H1 (cell line): Measurements from ENCODE around the gene CNDP1. TPM values are rescaled to one million over a fixed set of nuclear protein-coding genes. Genes with fewer than 3 reads are reported as not detected.

Source experiments
- CTCF ChIA-PET: fragments of 300-600 bp; sonication (Branson Sonifier 250); formaldehyde crosslinking; loops from one replicate; lab custom pipeline; 2021; ENCODE audit not compliant: partially characterized antibody; lab: Charles Lee
- POLR2A ChIA-PET: fragments of 300-600 bp; sonication (Branson Sonifier 250); formaldehyde crosslinking; loops from one replicate; lab custom pipeline; 2021; ENCODE audit warnings: inconsistent platforms; ENCODE audit not compliant: partially characterized antibody; lab: Charles Lee
- DNase-seq, 2 experiments: peaks; one replicate each; pipeline versions ENCODE4 v3.0.0 to v3.0.0-alpha.2; 2010 to 2022; ENCODE audit warnings: low spot score in 2 of 2, low read depth in 1 of 2, mixed read lengths in 1 of 2
- FAIRE-seq: peaks from 2 replicates; lab custom pipeline; 2011; peaks lifted over from hg19 to GRCh38; lab: Jason Lieb, UNC
- H2AFZ ChIP-seq: 2 replicates; pipeline ENCODE4 v1.8.1; 2012; ENCODE audit warnings: low read length, inconsistent platforms
- H2AK5ac ChIP-seq: 2 replicates; pipeline ENCODE4 v1.6.1; 2013; ENCODE audit warnings: low read depth, low read length
- H2BK120ac ChIP-seq: replicated peaks from 2 replicates; pipeline ENCODE3; 2013; ENCODE audit warnings: low read depth, low read length, inconsistent platforms
- H2BK12ac ChIP-seq: 2 replicates; pipeline ENCODE4 v1.6.1; 2013; ENCODE audit warnings: low read depth, low read length
- H2BK15ac ChIP-seq: 2 replicates; pipeline ENCODE4 v1.6.1; 2013; ENCODE audit warnings: low read length
- H2BK20ac ChIP-seq: 2 replicates; pipeline ENCODE4 v1.6.1; 2013; ENCODE audit warnings: low read length
- H2BK5ac ChIP-seq: 2 replicates; pipeline ENCODE4 v1.6.1; 2013; ENCODE audit warnings: low read depth, low read length
- H3K14ac ChIP-seq: 2 replicates; pipeline ENCODE4 v1.6.1; 2013; ENCODE audit warnings: inconsistent platforms; ENCODE audit not compliant: insufficient read length
- H3K18ac ChIP-seq: 2 replicates; pipeline ENCODE4 v1.6.1; 2013; ENCODE audit warnings: low read length; ENCODE audit errors: extremely low read depth
- H3K23ac ChIP-seq: 2 replicates; pipeline ENCODE4 v1.6.1; 2013; ENCODE audit warnings: inconsistent platforms; ENCODE audit not compliant: insufficient read length
- H3K23me2 ChIP-seq: 2 replicates; pipeline ENCODE4 v1.6.1; 2013; ENCODE audit warnings: low read depth, low read length
- H3K27ac ChIP-seq: 2 replicates; pipeline ENCODE4 v1.6.1; 2011; ENCODE audit warnings: low read depth, low read length, inconsistent platforms
- H3K27me3 ChIP-seq, 4 experiments: replicated peaks in 1 of 4; 1 replicate in 1 of 4; 2 replicates in 3 of 4; pipeline versions ENCODE4 v1.6.1 to v1.8.1; 2011 to 2013; ENCODE audit warnings: low read length in 3 of 4, mild to moderate bottlenecking in 3 of 4, inconsistent platforms in 2 of 4, mixed read lengths in 2 of 4, moderate library complexity in 1 of 4; ENCODE audit not compliant: control insufficient read depth in 3 of 4, insufficient read depth in 3 of 4; ENCODE audit errors: extremely low read depth in 1 of 4
- H3K36me3 ChIP-seq, 4 experiments: 2 replicates each; pipeline versions ENCODE4 v1.6.1 to v1.8.1; 2011 to 2013; ENCODE audit warnings: mild to moderate bottlenecking in 4 of 4, low read length in 3 of 4, moderate library complexity in 2 of 4, control low read depth in 1 of 4, inconsistent platforms in 1 of 4; ENCODE audit not compliant: insufficient read depth in 4 of 4, control insufficient read depth in 2 of 4
- H3K4ac ChIP-seq: replicated peaks from 2 replicates; pipeline ENCODE3; 2013; ENCODE audit warnings: low read length, low read depth, mixed read lengths, inconsistent platforms; ENCODE audit not compliant: insufficient read length
- H3K4me1 ChIP-seq, 4 experiments: replicated peaks in 1 of 4; 1 replicate in 1 of 4; 2 replicates in 3 of 4; pipeline versions ENCODE4 v1.6.1 to v1.8.1; 2011 to 2013; ENCODE audit warnings: low read length in 3 of 4, inconsistent platforms in 2 of 4, mixed read lengths in 1 of 4; ENCODE audit not compliant: insufficient read depth in 4 of 4, control insufficient read depth in 3 of 4
- H3K4me2 ChIP-seq, 2 experiments: 2 replicates each; pipeline versions ENCODE4 v1.6.1 to v1.8.1; 2011 to 2013; ENCODE audit warnings: low read depth in 2 of 2, low read length in 2 of 2, control low read depth in 1 of 2, inconsistent platforms in 1 of 2, mild to moderate bottlenecking in 1 of 2; ENCODE audit not compliant: insufficient read depth in 1 of 2
- H3K4me3 ChIP-seq, 4 experiments: fragments of 200-600, 300-600 bp in 1 of 4; sonication (generic), shearing (Covaris generic), sonication (Bioruptor Twin) in 1 of 4; 2 replicates each; pipeline versions ENCODE4 v1.5.1 to v1.8.1; 2011 to 2016; ENCODE audit warnings: low read length in 4 of 4, low read depth in 3 of 4, control low read depth in 2 of 4, inconsistent platforms in 2 of 4, mild to moderate bottlenecking in 2 of 4, mixed read lengths in 1 of 4, moderate library complexity in 1 of 4; ENCODE audit not compliant: insufficient read depth in 2 of 4; ENCODE audit errors: extremely low read depth in 1 of 4
- H3K56ac ChIP-seq: replicated peaks from 2 replicates; pipeline ENCODE3; 2013; ENCODE audit warnings: low read depth, mild to moderate bottlenecking, mixed read lengths, low read length, inconsistent platforms; ENCODE audit not compliant: insufficient read length
- H3K79me1 ChIP-seq: 2 replicates; pipeline ENCODE4 v1.6.1; 2013; ENCODE audit warnings: low read depth, low read length, control low read depth
- H3K79me2 ChIP-seq, 2 experiments: 2 replicates each; pipeline versions ENCODE4 v1.6.1 to v1.8.1; 2012 to 2013; ENCODE audit warnings: low read length in 2 of 2, mild to moderate bottlenecking in 2 of 2, inconsistent platforms in 1 of 2; ENCODE audit not compliant: insufficient read depth in 2 of 2, control insufficient read depth in 1 of 2
- H3K9ac ChIP-seq, 4 experiments: replicated peaks in 1 of 4; 1 replicate in 1 of 4; 2 replicates in 3 of 4; pipeline versions ENCODE4 v1.6.1 to v1.8.1; 2011 to 2013; ENCODE audit warnings: low read depth in 3 of 4, low read length in 3 of 4, control low read depth in 2 of 4, mild to moderate bottlenecking in 2 of 4, moderate library complexity in 2 of 4, inconsistent platforms in 1 of 4; ENCODE audit errors: extremely low read depth in 1 of 4
- H3K9me3 ChIP-seq, 2 experiments: 2 replicates each; pipeline versions ENCODE4 v1.6.1 to v1.8.1; 2012 to 2013; ENCODE audit warnings: mild to moderate bottlenecking in 2 of 2, moderate library complexity in 2 of 2, control low read depth in 1 of 2, inconsistent platforms in 1 of 2, low read depth in 1 of 2, low read length in 1 of 2, mixed read lengths in 1 of 2; ENCODE audit not compliant: insufficient read depth in 2 of 2
- H4K20me1 ChIP-seq, 2 experiments: replicated peaks in 1 of 2; 2 replicates each; pipeline versions ENCODE3 to v1.8.1; 2011 to 2013; ENCODE audit warnings: inconsistent platforms in 2 of 2, low read length in 2 of 2, mild to moderate bottlenecking in 1 of 2; ENCODE audit not compliant: insufficient read depth in 2 of 2, control insufficient read depth in 1 of 2
- H4K5ac ChIP-seq: 2 replicates; pipeline ENCODE4 v1.6.1; 2013; ENCODE audit warnings: low read length, low read depth, mixed read lengths, inconsistent platforms; ENCODE audit not compliant: insufficient read length
- H4K8ac ChIP-seq: 2 replicates; pipeline ENCODE4 v1.8.0; 2013; ENCODE audit warnings: mild to moderate bottlenecking, moderate library complexity, low read length, inconsistent platforms; ENCODE audit not compliant: insufficient read depth; ENCODE audit errors: extremely low read depth
- H4K91ac ChIP-seq: replicated peaks from 2 replicates; pipeline ENCODE3; 2013; ENCODE audit warnings: low read length, mixed read lengths, inconsistent platforms; ENCODE audit not compliant: insufficient read length
- RBBP5 ChIP-seq: IDR thresholded peaks from 2 replicates; pipeline ENCODE4 v1.7.1; 2012; ENCODE audit warnings: low read depth, mild to moderate bottlenecking, inconsistent platforms, low read length, moderate library complexity, borderline replicate concordance
- SP2 ChIP-seq: IDR thresholded peaks from 2 replicates; pipeline ENCODE4 v1.6.1; 2012; ENCODE audit warnings: mild to moderate bottlenecking, low read length, inconsistent platforms
- WGBS, 2 experiments: shearing (Covaris generic) in 1 of 2; methylation state at CpG; one replicate each; pipeline versions ENCODE4 v1.1.6 to v1.1.7; 2013 to 2015; ENCODE audit warnings: low lambda C conversion rate in 2 of 2, mixed read lengths in 2 of 2, inconsistent platforms in 1 of 2, low coverage in 1 of 2, missing lambda C conversion rate in 1 of 2; ENCODE audit not compliant: insufficient replicate concordance in 2 of 2, insufficient coverage in 1 of 2, insufficient read length in 1 of 2; ENCODE audit errors: extremely low coverage in 1 of 2, missing lambda C conversion rate in 1 of 2; 5-methylcytosine and 5-hydroxymethylcytosine counted together
- polyA plus RNA-seq, 7 experiments: library from polyadenylated mRNA; depleted of rRNA in 3 of 7; stranded (reverse) in 5 of 7; unstranded in 2 of 7; fragments of >200 nt in 5 of 7; fragments of 200-250 nt in 2 of 7; gene quantifications; 1 replicate in 5 of 7; 2 replicates in 1 of 7; 4 replicates in 1 of 7; pipeline versions ENCODE4 v1.2.1 to v1.2.3, GENCODE V29; 2011 to 2013; ENCODE audit warnings: missing spikeins in 2 of 7, mixed read lengths in 2 of 7
- total RNA-seq: library from RNA; stranded (reverse); fragmentation: NEBNext Ultra II Directional; extraction: Animal tissue kit (Norgen Biotek cat#: 25700); gene quantifications from 2 replicates; pipeline ENCODE4 v1.2.1, GENCODE V29; 2021
- TF ChIP-seq, protein P1 (sequence below): IDR thresholded peaks from 2 replicates; pipeline ENCODE4 v1.6.1; 2012; ENCODE audit warnings: inconsistent platforms

Gene CNDP1
- total and polyA plus RNA-seq, 2 of the 8 experiments (the other 6 are each of a cell fraction or from before 2014, with no cell fraction given) = 0.09 TPM; not detected in 1

DNA sequence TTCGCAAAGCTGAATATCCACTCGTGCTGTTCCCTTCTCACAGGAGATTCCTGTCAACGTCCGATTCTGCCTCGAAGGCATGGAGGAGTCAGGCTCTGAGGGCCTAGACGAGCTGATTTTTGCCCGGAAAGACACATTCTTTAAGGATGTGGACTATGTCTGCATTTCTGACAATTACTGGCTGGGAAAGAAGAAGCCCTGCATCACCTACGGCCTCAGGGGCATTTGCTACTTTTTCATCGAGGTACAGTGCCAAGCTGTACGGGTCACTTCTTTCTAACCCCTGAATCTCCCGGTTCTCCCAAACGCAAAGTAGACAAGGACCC, 23.6 kb upstream of the CNDP1 start:
- no peaks in the 10 kb centered on the region for H3K27me3 ChIP-seq
- H2BK5ac ChIP-seq = no peak overlapping the region
- H3K4ac ChIP-seq = no peak overlapping the region
- H2BK15ac ChIP-seq = no peak overlapping the region
- TF ChIP-seq RBBP5 (no peak), SP2 (no peak)
- TF ChIP-seq, protein P1, sequence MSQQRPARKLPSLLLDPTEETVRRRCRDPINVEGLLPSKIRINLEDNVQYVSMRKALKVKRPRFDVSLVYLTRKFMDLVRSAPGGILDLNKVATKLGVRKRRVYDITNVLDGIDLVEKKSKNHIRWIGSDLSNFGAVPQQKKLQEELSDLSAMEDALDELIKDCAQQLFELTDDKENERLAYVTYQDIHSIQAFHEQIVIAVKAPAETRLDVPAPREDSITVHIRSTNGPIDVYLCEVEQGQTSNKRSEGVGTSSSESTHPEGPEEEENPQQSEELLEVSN = no peak
- WGBS, 2 experiments = 93% methylated on average over 12 of the region's 12 CpGs; no CpG with 5 or more reads in 1 of the 2 experiments
- FAIRE-seq (no peak), DNase-seq (no peak)
- no peak overlapping the region for H2BK120ac ChIP-seq
- peaks cover 17 to 25% of the 10 kb centered on the region in 2 experiments for H4K20me1 ChIP-seq
- peaks cover 0 to 1% (median under 1%) of the 10 kb centered on the region in 4 experiments; a peak in 4 of 7 replicates for H3K4me1 ChIP-seq
- H3K23me2 ChIP-seq = no peaks in the 10 kb centered on the region
- H4K5ac ChIP-seq = no peak overlapping the region
- no peak overlapping the region for H2BK20ac ChIP-seq
- no peak overlapping the region for H3K27ac ChIP-seq
- no peak overlapping the region for H3K9ac ChIP-seq
- H3K36me3 ChIP-seq = peaks cover 13 to 82% (median 59%) of the 10 kb centered on the region in 4 experiments
- H4K91ac ChIP-seq = no peak overlapping the region
- no peaks in the 10 kb centered on the region for H3K9me3 ChIP-seq
- ChIA-PET CTCF (interaction anchor here (0.7 to 0.9 kb wide), 2 partner anchors 12 to 157 kb away, joined by 3 read pairs; no protein-coding TSS in a partner anchor), POLR2A (interaction anchor here (1.2 to 1.5 kb wide), 2 partner anchors 8 to 12 kb away, joined by 4 to 7 read pairs; no protein-coding TSS in a partner anchor)
- H2BK12ac ChIP-seq = no peak overlapping the region
- H3K23ac ChIP-seq = no peak overlapping the region
- H3K14ac ChIP-seq = no peak overlapping the region
- no peak overlapping the region for H4K8ac ChIP-seq
- H3K4me2 ChIP-seq = no peak overlapping the region
- no peaks in the 10 kb centered on the region; a peak in 1 of 4 replicates for H3K79me2 ChIP-seq
- H2AFZ ChIP-seq = no peak overlapping the region
- no peak overlapping the region for H3K56ac ChIP-seq
- no peak overlapping the region for H3K18ac ChIP-seq
- H3K79me1 ChIP-seq = peaks cover 15% of the 10 kb centered on the region
- H3K4me3 ChIP-seq = no peak overlapping the region
- no peak overlapping the region for H2AK5ac ChIP-seq
